ENCODE data around the gene VMAC. TPM values are rescaled to one million over a fixed set of nuclear protein-coding genes. Genes with fewer than 3 reads are reported as not detected.
A peak's percentile ranks its signal among the peaks of the same experiment; 100 is the strongest.

VMAC gene
- total RNA-seq, 2 donors from 2014 or later = 4.0 to 4.7 TPM

GRCh38 chr19:5907241-5907640, 2.6 kb downstream of the VMAC start:
- no peak for TF ChIP-seq CTCF (IDR thresholded peaks at IDR 0.05)
- Histone ChIP-seq H3K36me3 (no peaks in the 10 kb centered on the region), H3K4me1 (peaks cover 7% of the 10 kb centered on the region), H3K4me3 (no peak overlapping the region), H3K9me3 (no peaks in the 10 kb centered on the region), H3K27me3 (no peaks in the 10 kb centered on the region), H3K9ac (ENCODE audit: low read depth in 2 of 2, low read length in 2 of 2) (no peak overlapping the region), H3K27ac (no peak overlapping the region)
- no peak for DNase-seq
- intact Hi-C loops (cut with DNase I) = loop anchor here (10.0 kb wide), 1 partner anchor 58 kb away; no protein-coding TSS in a partner anchor

GRCh38 chr19:5908773-5909442, 4.2 kb downstream of the VMAC start:
- DNase-seq = no peak
- no peak for TF ChIP-seq CTCF (IDR thresholded peaks at IDR 0.05)

GRCh38 chr19:5910638-5910907, 5.9 kb downstream of the VMAC start:
- H3K27ac ChIP-seq = no peak overlapping the region
- TF ChIP-seq CTCF (IDR thresholded peaks at IDR 0.05) = no peak
- H3K27me3 ChIP-seq = no peaks in the 10 kb centered on the region
- no peak for DNase-seq
- no peak overlapping the region for H3K4me3 ChIP-seq
- H3K9me3 ChIP-seq = no peaks in the 10 kb centered on the region
- H3K9ac ChIP-seq (ENCODE audit: low read depth in 2 of 2, low read length in 2 of 2) = no peak overlapping the region
- H3K4me1 ChIP-seq = peaks cover 12% of the 10 kb centered on the region
- intact Hi-C loops (cut with DNase I) = no loop called here
- no peaks in the 10 kb centered on the region for H3K36me3 ChIP-seq

More at GRCh38 chr19:5908773-5909442, 4.2 kb downstream of the VMAC start:
- no peak overlapping the region for H3K9ac ChIP-seq (ENCODE audit: low read depth in 2 of 2, low read length in 2 of 2)
- H3K36me3 ChIP-seq = no peaks in the 10 kb centered on the region
- intact Hi-C loops (cut with DNase I) = loop anchor here (10.0 kb wide), 1 partner anchor 56 kb away; no protein-coding TSS in a partner anchor
- H3K4me3 ChIP-seq = no peak overlapping the region
- no peaks in the 10 kb centered on the region for H3K9me3 ChIP-seq
- H3K27ac ChIP-seq = no peak overlapping the region
- no peaks in the 10 kb centered on the region for H3K27me3 ChIP-seq
- H3K4me1 ChIP-seq = no peaks in the 10 kb centered on the region

GRCh38 chr19:5911366-5911765, 6.7 kb downstream of the VMAC start:
- intact Hi-C loops (cut with DNase I) = no loop called here
- peaks cover 6% of the 10 kb centered on the region for H3K36me3 ChIP-seq

GRCh38 chr19:5913739-5914357, 9.2 kb downstream of the VMAC start, which contains the start of gene CAPS:
Gene CAPS, plus strand, starts transcription at chr19:5914254. Its CDS starts 153 bp downstream, at chr19:5914407.
- peaks cover 23% of the 10 kb centered on the region for H3K36me3 ChIP-seq
- H3K9ac ChIP-seq (ENCODE audit: low read depth in 2 of 2, low read length in 2 of 2) = peak within 1 kb of the TSS; percentile 51 to 56
- peaks cover 16% of the 10 kb centered on the region for H3K4me1 ChIP-seq
- H3K27ac ChIP-seq = no peak within 1 kb of the TSS
- H3K4me3 ChIP-seq = peak within 1 kb of the TSS; percentile 15
- no peak for TF ChIP-seq CTCF (IDR thresholded peaks at IDR 0.05)
- H3K9me3 ChIP-seq = no peaks in the 10 kb centered on the region
- H3K27me3 ChIP-seq = no peaks in the 10 kb centered on the region
- intact Hi-C loops (cut with DNase I) = no loop called here
- peak; percentile 76 for DNase-seq

More at GRCh38 chr19:5911366-5911765, 6.7 kb downstream of the VMAC start:
- Histone ChIP-seq H3K4me1 (peaks cover 16% of the 10 kb centered on the region), H3K9ac (ENCODE audit: low read depth in 2 of 2, low read length in 2 of 2) (no peak overlapping the region), H3K9me3 (no peaks in the 10 kb centered on the region), H3K27ac (no peak overlapping the region), H3K27me3 (no peaks in the 10 kb centered on the region), H3K4me3 (no peak overlapping the region)
- DNase-seq = no peak
- no peak for TF ChIP-seq CTCF (IDR thresholded peaks at IDR 0.05)
